CD14-positive monocyte (primary cell): ENCODE measurements around the gene FSD1. TPM values are rescaled to one million over a fixed set of nuclear protein-coding genes. Genes with fewer than 3 reads are reported as not detected.

ENCODE experiments used
- DNase-seq, 3 donors: peaks; one replicate each; pipeline ENCODE4 v3.0.0-alpha.2; 2011 to 2022
- H2AFZ ChIP-seq: 2 replicates; pipeline ENCODE4 v1.6.0; 2012; ENCODE audit warnings: mild to moderate bottlenecking, low read depth, low read length, inconsistent platforms; ENCODE audit not compliant: insufficient read depth, poor library complexity, severe bottlenecking
- H3K27ac ChIP-seq, 2 donors: 1 replicate in 1 of 2; 2 replicates in 1 of 2; pipeline ENCODE4 v1.5.1; 2012 to 2013; ENCODE audit warnings: low read length in 2 of 2, control low read depth in 1 of 2, inconsistent platforms in 1 of 2, low read depth in 1 of 2, mild to moderate bottlenecking in 1 of 2
- H3K27me3 ChIP-seq, 2 donors: one replicate each; pipeline versions ENCODE4 v1.6.0 to v1.6.1; 2011 to 2013; ENCODE audit warnings: low read length in 2 of 2; ENCODE audit not compliant: control insufficient read depth in 2 of 2, insufficient read depth in 2 of 2
- H3K36me3 ChIP-seq, 2 donors: replicated peaks in 1 of 2; 1 replicate in 1 of 2; 2 replicates in 1 of 2; pipeline versions ENCODE4 v1.5.1 to v1.6.1; 2012 to 2013; ENCODE audit warnings: low read length in 2 of 2, control low read depth in 1 of 2, inconsistent platforms in 1 of 2, mild to moderate bottlenecking in 1 of 2; ENCODE audit not compliant: insufficient read depth in 2 of 2, control insufficient read depth in 1 of 2
- H3K4me1 ChIP-seq, 2 donors: 1 replicate in 1 of 2; 2 replicates in 1 of 2; pipeline versions ENCODE4 v1.5.1 to v1.6.1; 2012 to 2013; ENCODE audit warnings: low read length in 2 of 2, control low read depth in 1 of 2, inconsistent platforms in 1 of 2, mild to moderate bottlenecking in 1 of 2, moderate library complexity in 1 of 2; ENCODE audit not compliant: insufficient read depth in 2 of 2, control insufficient read depth in 1 of 2
- H3K4me2 ChIP-seq: replicated peaks from 2 replicates; pipeline ENCODE3; 2012; ENCODE audit warnings: low read length, moderate library complexity, mild to moderate bottlenecking; ENCODE audit not compliant: poor library complexity, severe bottlenecking; ENCODE audit errors: extremely low read depth
- H3K4me3 ChIP-seq, 3 experiments: fragments of 200-600 bp in 1 of 3; sonication (generic) in 1 of 3; replicated peaks in 1 of 3; 1 replicate in 2 of 3; 2 replicates in 1 of 3; pipeline ENCODE4 v1.5.1; 2011 to 2013; ENCODE audit warnings: low read length in 3 of 3, mild to moderate bottlenecking in 3 of 3, control low read depth in 2 of 3, low read depth in 2 of 3, inconsistent platforms in 1 of 3, moderate library complexity in 1 of 3
- H3K79me2 ChIP-seq: 2 replicates; pipeline ENCODE4 v1.6.0; 2012; ENCODE audit warnings: mild to moderate bottlenecking, control low read depth, inconsistent platforms, low read length, moderate library complexity; ENCODE audit not compliant: insufficient read depth
- H3K9ac ChIP-seq: 2 replicates; pipeline ENCODE4 v1.6.0; 2017; ENCODE audit warnings: low read length, mild to moderate bottlenecking; ENCODE audit not compliant: insufficient read depth, poor library complexity, severe bottlenecking
- H3K9me3 ChIP-seq, 2 donors: replicated peaks in 1 of 2; 1 replicate in 1 of 2; 2 replicates in 1 of 2; pipeline versions ENCODE4 v1.5.1 to v1.6.1; 2012 to 2013; ENCODE audit warnings: low read length in 2 of 2, control low read depth in 1 of 2; ENCODE audit not compliant: control insufficient read depth in 1 of 2, insufficient read depth in 1 of 2
- H4K20me1 ChIP-seq: 2 replicates; pipeline ENCODE4 v1.6.0; 2012; ENCODE audit warnings: mild to moderate bottlenecking, low read length, control low read depth, moderate library complexity; ENCODE audit not compliant: insufficient read depth
- H3K27ac Mint-ChIP-seq, 7 donors: one replicate each; pipeline ENCODE4 v1.8.0; 2020; ENCODE audit warnings: mild to moderate bottlenecking in 7 of 7, mixed read lengths in 7 of 7, moderate library complexity in 6 of 7, inconsistent platforms in 2 of 7
- H3K27me3 Mint-ChIP-seq, 3 donors: one replicate each; pipeline ENCODE4 v1.8.0; 2021 to 2022; ENCODE audit warnings: low read depth in 3 of 3, mild to moderate bottlenecking in 3 of 3, mixed read lengths in 3 of 3, moderate library complexity in 3 of 3, inconsistent platforms in 1 of 3
- H3K36me3 Mint-ChIP-seq, 2 donors: one replicate each; pipeline ENCODE4 v1.8.0; 2020; ENCODE audit warnings: mixed read lengths in 2 of 2, inconsistent platforms in 1 of 2, mild to moderate bottlenecking in 1 of 2
- H3K4me1 Mint-ChIP-seq: one replicate; pipeline ENCODE4 v1.8.0; 2020; ENCODE audit warnings: mild to moderate bottlenecking, mixed read lengths
- H3K4me3 Mint-ChIP-seq, 2 donors: one replicate each; pipeline ENCODE4 v1.8.0; 2020; ENCODE audit warnings: mild to moderate bottlenecking in 2 of 2, mixed read lengths in 2 of 2, moderate library complexity in 1 of 2
- H3K9me3 Mint-ChIP-seq, 7 donors: one replicate each; pipeline ENCODE4 v1.8.0; 2020 to 2022; ENCODE audit warnings: mixed read lengths in 7 of 7, mild to moderate bottlenecking in 6 of 7, moderate library complexity in 6 of 7, inconsistent platforms in 2 of 7
- WGBS: methylation state at CpG from one replicate; pipeline ENCODE4 v1.1.5; 2013; ENCODE audit warnings: missing lambda C conversion rate; ENCODE audit not compliant: insufficient coverage; 5-methylcytosine and 5-hydroxymethylcytosine counted together
- intact Hi-C, 2 donors: fragments of 100-400 bp; cut with micrococcal nuclease; formaldehyde crosslinking; loops; one replicate each; pipeline versions ENCODE4 v1.15.0 to v1.15.1; 2023
- polyA plus RNA-seq, 3 donors: library from polyadenylated mRNA; depleted of rRNA in 1 of 3; unstranded in 2 of 3; stranded (reverse) in 1 of 3; fragments of 300-500 nt in 2 of 3; fragments of >200 nt in 1 of 3; fragmentation: Illumina TruSeq in 2 of 3; gene quantifications; 1 replicate in 2 of 3; 2 replicates in 1 of 3; pipeline ENCODE4 v1.2.3, GENCODE V29; 2012 to 2021
- TF ChIP-seq, protein P1 (sequence below): fragments of 200-600 bp; IDR thresholded peaks from one replicate; pipeline ENCODE4 v1.8.0; 2022; ENCODE audit warnings: antibody characterized with exemption, mild to moderate bottlenecking

FSD1 gene
- polyA plus RNA-seq, 3 donors, result 0.39 TPM; not detected in 2

DNA sequence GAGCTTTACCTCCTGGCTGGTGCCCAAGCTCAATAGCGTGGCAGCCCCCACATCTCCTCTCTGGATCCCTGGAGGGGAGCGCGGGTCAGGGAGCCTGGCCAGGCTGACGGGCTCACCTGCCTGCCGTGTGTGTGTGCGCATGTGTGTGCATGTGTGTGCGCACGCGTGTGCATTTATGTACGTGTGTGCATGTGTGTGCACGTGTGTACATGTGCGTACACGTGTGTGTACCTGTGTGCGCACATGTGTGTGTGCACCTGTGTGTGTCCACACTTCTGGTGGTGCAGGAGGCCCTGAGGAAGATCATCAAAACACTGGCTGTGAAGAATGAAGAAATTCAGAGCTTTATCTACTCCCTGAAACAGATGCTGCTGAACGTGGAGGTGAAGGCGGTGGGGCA is 1.3 kb downstream of the FSD1 start:
- Mint-ChIP-seq H3K4me1 (peaks cover 12% of the 10 kb centered on the region), H3K4me3 (no peak overlapping the region), H3K36me3 (no peaks in the 10 kb centered on the region), H3K27me3 (peaks cover 8 to 9% (median 9%) of the 10 kb centered on the region in 3 donors), H3K9me3 (peaks cover 0 to 2% (median 0%) of the 10 kb centered on the region in 7 donors), H3K27ac (no peak overlapping the region)
- H3K36me3 ChIP-seq, result no peaks in the 10 kb centered on the region
- H3K9me3 ChIP-seq, result peaks cover 0 to 2% of the 10 kb centered on the region in 2 donors
- no peak overlapping the region for H2AFZ ChIP-seq
- WGBS, result 94% methylated on average over 16 of the region's 16 CpGs
- H3K27ac ChIP-seq, result no peak overlapping the region
- H4K20me1 ChIP-seq, result no peaks in the 10 kb centered on the region
- H3K79me2 ChIP-seq, result no peaks in the 10 kb centered on the region
- no peak overlapping the region for H3K9ac ChIP-seq
- intact Hi-C loops, result no loop called here
- no peak overlapping the region for H3K4me3 ChIP-seq
- H3K27me3 ChIP-seq, result no peaks in the 10 kb centered on the region
- TF ChIP-seq, protein P1, sequence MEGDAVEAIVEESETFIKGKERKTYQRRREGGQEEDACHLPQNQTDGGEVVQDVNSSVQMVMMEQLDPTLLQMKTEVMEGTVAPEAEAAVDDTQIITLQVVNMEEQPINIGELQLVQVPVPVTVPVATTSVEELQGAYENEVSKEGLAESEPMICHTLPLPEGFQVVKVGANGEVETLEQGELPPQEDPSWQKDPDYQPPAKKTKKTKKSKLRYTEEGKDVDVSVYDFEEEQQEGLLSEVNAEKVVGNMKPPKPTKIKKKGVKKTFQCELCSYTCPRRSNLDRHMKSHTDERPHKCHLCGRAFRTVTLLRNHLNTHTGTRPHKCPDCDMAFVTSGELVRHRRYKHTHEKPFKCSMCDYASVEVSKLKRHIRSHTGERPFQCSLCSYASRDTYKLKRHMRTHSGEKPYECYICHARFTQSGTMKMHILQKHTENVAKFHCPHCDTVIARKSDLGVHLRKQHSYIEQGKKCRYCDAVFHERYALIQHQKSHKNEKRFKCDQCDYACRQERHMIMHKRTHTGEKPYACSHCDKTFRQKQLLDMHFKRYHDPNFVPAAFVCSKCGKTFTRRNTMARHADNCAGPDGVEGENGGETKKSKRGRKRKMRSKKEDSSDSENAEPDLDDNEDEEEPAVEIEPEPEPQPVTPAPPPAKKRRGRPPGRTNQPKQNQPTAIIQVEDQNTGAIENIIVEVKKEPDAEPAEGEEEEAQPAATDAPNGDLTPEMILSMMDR, result no peak
- no peak overlapping the region for H3K4me2 ChIP-seq
- peaks cover 0 to 4% of the 10 kb centered on the region in 2 donors for H3K4me1 ChIP-seq
- no peak for DNase-seq

DNA sequence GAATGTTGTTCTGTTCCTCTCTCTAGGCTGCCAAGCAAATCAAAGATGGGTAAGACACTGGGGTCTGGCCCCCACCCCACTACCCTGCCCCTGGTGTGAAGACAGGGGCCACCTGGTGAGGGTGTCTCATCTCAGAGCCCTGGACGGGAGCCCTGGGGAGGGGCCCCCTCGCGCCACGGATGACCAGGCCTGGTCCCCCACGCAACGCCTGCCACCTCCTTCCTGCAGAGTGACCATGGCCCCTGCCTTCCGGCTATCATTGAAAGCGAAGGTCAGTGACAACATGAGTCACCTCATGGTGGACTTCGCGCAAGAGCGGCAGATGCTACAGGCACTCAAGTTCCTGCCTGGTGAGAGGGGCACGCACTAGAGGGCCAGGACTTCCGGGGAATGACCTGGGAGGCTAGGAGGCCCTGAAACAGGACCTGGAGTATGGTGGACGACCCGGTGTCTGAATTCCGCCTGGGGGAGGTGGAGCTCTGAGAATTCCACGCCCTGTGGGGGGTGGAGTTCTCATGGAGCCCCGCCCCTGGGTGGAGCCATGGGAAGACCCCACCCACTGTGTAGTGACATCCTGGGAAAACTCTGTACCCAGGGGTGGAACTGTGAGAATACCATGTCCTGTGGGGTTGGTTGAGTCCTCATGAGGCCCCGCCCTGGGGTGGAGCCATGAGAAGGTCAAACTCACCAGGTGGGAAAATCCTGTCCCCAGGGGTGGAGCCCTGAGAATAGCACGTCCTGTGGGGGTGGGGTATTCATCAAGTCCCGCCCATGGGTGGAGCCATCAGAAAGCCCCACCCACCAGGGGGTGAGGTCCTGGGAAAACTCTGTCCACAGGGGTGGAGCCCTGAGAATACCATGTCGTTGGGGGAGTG is 6.1 kb downstream of the FSD1 start:
- no peaks in the 10 kb centered on the region for H3K36me3 Mint-ChIP-seq
- Histone ChIP-seq H3K4me2 (no peak overlapping the region), H3K27me3 (no peaks in the 10 kb centered on the region), H3K27ac (no peak overlapping the region), H4K20me1 (no peaks in the 10 kb centered on the region), H3K4me3 (no peak overlapping the region), H2AFZ (no peak overlapping the region), H3K79me2 (no peaks in the 10 kb centered on the region), H3K9me3 (peaks cover 0 to 15% of the 10 kb centered on the region in 2 donors), H3K9ac (no peak overlapping the region), H3K4me1 (peaks cover 5 to 12% of the 10 kb centered on the region in 2 donors), H3K36me3 (no peaks in the 10 kb centered on the region)
- H3K9me3 Mint-ChIP-seq, result peaks cover 0 to 11% (median 8%) of the 10 kb centered on the region in 7 donors
- peaks cover 12% of the 10 kb centered on the region for H3K4me1 Mint-ChIP-seq
- 93% methylated on average over 19 of the region's 22 CpGs for WGBS
- H3K4me3 Mint-ChIP-seq, result no peak overlapping the region
- H3K27ac Mint-ChIP-seq, result no peak overlapping the region
- TF ChIP-seq, protein P1, result no peak
- DNase-seq, result no peak
- H3K27me3 Mint-ChIP-seq, result peaks cover 5 to 10% (median 7%) of the 10 kb centered on the region in 3 donors
- intact Hi-C loops, result no loop called here
